WTC11 (cell line): ENCODE measurements around the gene TMEM115. TPM values are rescaled to one million over a fixed set of nuclear protein-coding genes. Genes with fewer than 3 reads are reported as not detected.

Experiments
- ATAC-seq: fragments of 200-7000 bp; cut with Tn5 transposase; 2 replicates; pipeline ENCODE4 v1.10.0; 2021; ENCODE audit warnings: mild to moderate bottlenecking, moderate library complexity
- CTCF ChIA-PET: fragments of 300-600 bp; sonication (Branson Sonifier 250); formaldehyde crosslinking; loops from one replicate; lab custom pipeline; 2021; ENCODE audit warnings: antibody characterized with exemption; lab: Charles Lee
- POLR2A ChIA-PET: fragments of 350-600 bp; sonication (Branson Sonifier 250); formaldehyde crosslinking; loops from one replicate; lab custom pipeline; 2021; ENCODE audit warnings: antibody characterized with exemption; lab: Charles Lee
- DNase-seq: peaks from one replicate; pipeline ENCODE4 v3.0.0; 2021; ENCODE audit warnings: low spot score
- H3K27ac Mint-ChIP-seq: 2 replicates; pipeline ENCODE4 v1.8.0; 2021; ENCODE audit warnings: mixed read lengths
- H3K27me3 Mint-ChIP-seq: 2 replicates; pipeline ENCODE4 v1.8.0; 2021; ENCODE audit warnings: low read depth, mild to moderate bottlenecking, moderate library complexity, mixed read lengths
- H3K36me3 Mint-ChIP-seq: 2 replicates; pipeline ENCODE4 v1.8.0; 2021; ENCODE audit warnings: mixed read lengths
- H3K4me1 Mint-ChIP-seq: 2 replicates; pipeline ENCODE4 v1.8.0; 2022; ENCODE audit warnings: mixed read lengths
- H3K4me3 Mint-ChIP-seq: 2 replicates; pipeline ENCODE4 v1.8.0; 2021; ENCODE audit warnings: mild to moderate bottlenecking, moderate library complexity, mixed read lengths
- H3K9me3 Mint-ChIP-seq: 2 replicates; pipeline ENCODE4 v1.8.0; 2021; ENCODE audit warnings: mixed read lengths
- ARID4B ChIP-seq: sonication (generic); formaldehyde crosslinking; IDR thresholded peaks from 2 replicates; pipeline ENCODE4 v1.8.0; 2023; ENCODE audit warnings: missing genetic modification reagents, mild to moderate bottlenecking, borderline replicate concordance
- ATF3 ChIP-seq: sonication (generic); formaldehyde crosslinking; conservative IDR thresholded peaks from 2 replicates; pipeline ENCODE4 v1.8.1; 2022; ENCODE audit warnings: mild to moderate bottlenecking, missing genetic modification reagents
- ATF6 ChIP-seq: sonication (generic); formaldehyde crosslinking; IDR thresholded peaks from 2 replicates; pipeline ENCODE4 v1.8.1; 2023; ENCODE audit warnings: mild to moderate bottlenecking, missing genetic modification reagents
- CBFB ChIP-seq: sonication (generic); formaldehyde crosslinking; IDR thresholded peaks from 2 replicates; pipeline ENCODE4 v1.8.1; 2022; ENCODE audit warnings: mild to moderate bottlenecking, low read depth, missing genetic modification reagents
- E2F4 ChIP-seq: sonication (generic); formaldehyde crosslinking; IDR thresholded peaks from 2 replicates; pipeline ENCODE4 v1.8.1; 2022; ENCODE audit warnings: low read depth, mild to moderate bottlenecking, moderate library complexity, missing genetic modification reagents, borderline replicate concordance
- E2F5 ChIP-seq: sonication (generic); formaldehyde crosslinking; IDR thresholded peaks from 2 replicates; pipeline ENCODE4 v1.8.1; 2022; ENCODE audit warnings: mild to moderate bottlenecking, moderate library complexity, missing genetic modification reagents
- FOXK1 ChIP-seq: sonication (generic); formaldehyde crosslinking; IDR thresholded peaks from 2 replicates; pipeline ENCODE4 v1.8.0; 2022; ENCODE audit warnings: mild to moderate bottlenecking, moderate library complexity, missing genetic modification reagents
- FOXP4 ChIP-seq: sonication (generic); formaldehyde crosslinking; IDR thresholded peaks from 2 replicates; pipeline ENCODE4 v1.8.0; 2022; ENCODE audit warnings: mild to moderate bottlenecking, missing genetic modification reagents
- MYBL2 ChIP-seq: sonication (generic); formaldehyde crosslinking; IDR thresholded peaks from 2 replicates; pipeline ENCODE4 v1.8.1; 2023; ENCODE audit warnings: mild to moderate bottlenecking, moderate library complexity, missing genetic modification reagents
- NFE2L1 ChIP-seq: sonication (generic); formaldehyde crosslinking; IDR thresholded peaks from 2 replicates; pipeline ENCODE4 v1.8.1; 2023; ENCODE audit warnings: missing genetic modification reagents
- SMAD4 ChIP-seq: sonication (generic); formaldehyde crosslinking; IDR thresholded peaks from 2 replicates; pipeline ENCODE4 v1.8.0; 2022; ENCODE audit warnings: mild to moderate bottlenecking, missing genetic modification reagents
- SP1 ChIP-seq: sonication (generic); formaldehyde crosslinking; conservative IDR thresholded peaks from 2 replicates; pipeline ENCODE4 v1.8.1; 2022; ENCODE audit warnings: missing genetic modification reagents
- TP53 ChIP-seq: sonication (generic); formaldehyde crosslinking; IDR thresholded peaks from 2 replicates; pipeline ENCODE4 v1.8.1; 2023; ENCODE audit warnings: mild to moderate bottlenecking, missing genetic modification reagents
- ZMAT4 ChIP-seq: fragments of 250-450 bp; sonication (Bioruptor Pico); IDR thresholded peaks from 2 replicates; pipeline ENCODE4 v1.9.0; 2021; ENCODE audit warnings: mild to moderate bottlenecking
- total RNA-seq: library from RNA; stranded (reverse); gene quantifications from 3 replicates; pipeline ENCODE4 v1.2.3, GENCODE V29; 2021

The TMEM115 gene
- total RNA-seq, 1 experiment from 2014 or later, result 30.0 TPM

- TF ChIP-seq SP1 (no peak), NFE2L1 (CRISPR knock-in tag) (no peak), ATF6 (CRISPR knock-in tag) (no peak), E2F4 (no peak), MYBL2 (CRISPR knock-in tag) (no peak)
Measured at GRCh38 chr3:50389414-50389767, 30.1 kb upstream of the TMEM115 start (continued).

- no peaks in the 10 kb centered on the region for H3K4me1 Mint-ChIP-seq
- ATAC-seq, result no peak
- CTCF ChIA-PET, result interaction anchor here (0.6 to 3.7 kb wide), 9 partner anchors 19 to 223 kb away, joined by 3 to 15 read pairs (median 3); partner anchors contain the start of genes CISH, CYB561D2, NPRL2 and ZMYND10
- no peaks in the 10 kb centered on the region for H3K36me3 Mint-ChIP-seq
- POLR2A ChIA-PET, result interaction anchor here (0.5 to 0.6 kb wide), 2 partner anchors 38 to 1086 kb away, joined by 3 read pairs; no protein-coding TSS in a partner anchor
- no peak for TF ChIP-seq E2F5 (CRISPR knock-in tag)
- TF ChIP-seq ARID4B (CRISPR knock-in tag), result no peak
- TF ChIP-seq TP53, result no peak
- TF ChIP-seq SMAD4 (CRISPR knock-in tag), result no peak
- no peak for TF ChIP-seq ZMAT4 (CRISPR knock-in tag)
- no peak for TF ChIP-seq FOXP4
- no peak for TF ChIP-seq ATF3 (CRISPR knock-in tag)
- TF ChIP-seq CBFB (CRISPR knock-in tag), result no peak
- no peak for TF ChIP-seq E2F4
- no peak for TF ChIP-seq FOXK1 (CRISPR knock-in tag)
- TF ChIP-seq, all 79 proteins: peak for 0
- Mint-ChIP-seq H3K27ac (no peak overlapping the region), H3K9me3 (no peaks in the 10 kb centered on the region), H3K27me3 (no peaks in the 10 kb centered on the region), H3K4me3 (no peak overlapping the region)
- no peak for DNase-seq
Measured at GRCh38 chr3:50388720-50389413, 29.5 kb upstream of the TMEM115 start.
